HepG2 (cell line): ENCODE measurements around the gene MPV17L2. TPM values are rescaled to one million over a fixed set of nuclear protein-coding genes. Genes with fewer than 3 reads are reported as not detected.
A peak's percentile ranks its signal among the peaks of the same experiment; 100 is the strongest.

ENCODE experiments used
- BCL6 ChIP-seq: IDR thresholded peaks from 2 replicates; pipeline ENCODE4 v1.6.1; 2016; ENCODE audit warnings: missing genetic modification reagents, missing compliant biosample characterization
- BORCS8-MEF2B ChIP-seq: sonication (generic); formaldehyde crosslinking; IDR thresholded peaks from 2 replicates; pipeline ENCODE4 v1.8.0; 2022; ENCODE audit warnings: mild to moderate bottlenecking, missing genetic modification reagents
- FOSL2 ChIP-seq: sonication (generic); formaldehyde crosslinking; IDR thresholded peaks from 2 replicates; pipeline ENCODE4 v1.4.0; 2020; ENCODE audit warnings: missing genetic modification reagents
- FOXK1 ChIP-seq: sonication (generic); formaldehyde crosslinking; IDR thresholded peaks from 2 replicates; pipeline ENCODE4 v1.4.0; 2020; ENCODE audit warnings: low read depth, missing genetic modification reagents, borderline replicate concordance
- MLLT10 ChIP-seq: sonication (generic); formaldehyde crosslinking; IDR thresholded peaks from 2 replicates; pipeline ENCODE4 v1.4.0; 2020; ENCODE audit warnings: missing genetic modification reagents
- NFIB ChIP-seq: sonication (generic); formaldehyde crosslinking; IDR thresholded peaks from 2 replicates; pipeline ENCODE4 v1.9.0; 2021; ENCODE audit warnings: missing genetic modification reagents, mild to moderate bottlenecking, borderline replicate concordance
- PAX8 ChIP-seq: sonication (generic); formaldehyde crosslinking; IDR thresholded peaks from 2 replicates; pipeline ENCODE4 v1.8.0; 2022; ENCODE audit warnings: mild to moderate bottlenecking, missing genetic modification reagents, borderline replicate concordance
- SIX4 ChIP-seq: sonication (generic); formaldehyde crosslinking; IDR thresholded peaks from 2 replicates; pipeline ENCODE4 v1.4.0; 2020; ENCODE audit warnings: missing genetic modification reagents
- SMAD9 ChIP-seq: sonication (generic); formaldehyde crosslinking; IDR thresholded peaks from 2 replicates; pipeline ENCODE4 v1.5.1; 2020; ENCODE audit warnings: mild to moderate bottlenecking, missing genetic modification reagents
- SP140L ChIP-seq: sonication (generic); formaldehyde crosslinking; IDR thresholded peaks from 2 replicates; pipeline ENCODE4 v1.4.0; 2020; ENCODE audit warnings: missing genetic modification reagents, borderline replicate concordance
- TEAD2 ChIP-seq: sonication (generic); formaldehyde crosslinking; IDR thresholded peaks from 2 replicates; pipeline ENCODE4 v1.9.0; 2021; ENCODE audit warnings: missing genetic modification reagents
- WIZ ChIP-seq: sonication (generic); formaldehyde crosslinking; IDR thresholded peaks from 2 replicates; pipeline ENCODE4 v1.5.1; 2020; ENCODE audit warnings: mild to moderate bottlenecking, missing genetic modification reagents
- ZFP36L1 ChIP-seq: sonication (generic); formaldehyde crosslinking; IDR thresholded peaks from 2 replicates; pipeline ENCODE4 v1.8.0; 2022; ENCODE audit warnings: mild to moderate bottlenecking, missing genetic modification reagents, moderate library complexity
- ZFP62 ChIP-seq: sonication (generic); formaldehyde crosslinking; IDR thresholded peaks from 2 replicates; pipeline ENCODE4 v1.4.0; 2020; ENCODE audit warnings: missing genetic modification reagents
- ZNF10 ChIP-seq: sonication (generic); formaldehyde crosslinking; IDR thresholded peaks from 2 replicates; pipeline ENCODE4 v1.4.0; 2020; ENCODE audit warnings: mild to moderate bottlenecking, low read depth, missing genetic modification reagents, borderline replicate concordance
- ZNF225 ChIP-seq: sonication (generic); formaldehyde crosslinking; IDR thresholded peaks from 2 replicates; pipeline ENCODE4 v1.4.0; 2020; ENCODE audit warnings: mild to moderate bottlenecking, missing genetic modification reagents
- ZNF33B ChIP-seq: sonication (generic); formaldehyde crosslinking; IDR thresholded peaks from 2 replicates; pipeline ENCODE4 v1.5.1; 2020; ENCODE audit warnings: mild to moderate bottlenecking, missing genetic modification reagents
- ZNF383 ChIP-seq: sonication (generic); formaldehyde crosslinking; IDR thresholded peaks from 2 replicates; pipeline ENCODE4 v1.4.0; 2020; ENCODE audit warnings: missing genetic modification reagents, mild to moderate bottlenecking, borderline replicate concordance
- ZNF549 ChIP-seq: sonication (generic); formaldehyde crosslinking; IDR thresholded peaks from 2 replicates; pipeline ENCODE4 v1.5.0; 2020; ENCODE audit warnings: missing genetic modification reagents
- ZNF850 ChIP-seq: sonication (generic); formaldehyde crosslinking; conservative IDR thresholded peaks from 2 replicates; pipeline ENCODE4 v1.9.0; 2021; ENCODE audit warnings: mild to moderate bottlenecking, missing genetic modification reagents
- ZNF891 ChIP-seq: sonication (generic); formaldehyde crosslinking; IDR thresholded peaks from 2 replicates; pipeline ENCODE4 v1.5.0; 2020; ENCODE audit warnings: mild to moderate bottlenecking, missing genetic modification reagents
- ZSCAN9 ChIP-seq: IDR thresholded peaks from 2 replicates; pipeline ENCODE4 v1.6.1; 2016; ENCODE audit warnings: borderline replicate concordance
- polyA plus RNA-seq, 8 experiments: library from polyadenylated mRNA; depleted of rRNA in 3 of 8; stranded (reverse) in 7 of 8; unstranded in 1 of 8; fragments of >200 nt; fragmentation: Illumina TruSeq in 4 of 8; extraction: Trizol in 4 of 8; gene quantifications; 2 replicates each; pipeline versions ENCODE4 v1.2.1 to v1.2.3, GENCODE V29; 2011 to 2016; ENCODE audit warnings: low read depth in 4 of 8, missing spikeins in 1 of 8, mixed read lengths in 1 of 8; ENCODE audit not compliant: insufficient read depth in 1 of 8
- total RNA-seq, 5 experiments: library from RNA; depleted of rRNA; stranded (reverse); fragments of >200 nt; fragmentation: Illumina TruSeq; extraction: Trizol; gene quantifications; 2 replicates each; pipeline ENCODE4 v1.2.3, GENCODE V29; 2016; ENCODE audit warnings: low read depth in 1 of 5
- TF ChIP-seq, protein P1 (sequence below): sonication (generic); formaldehyde crosslinking; IDR thresholded peaks from 2 replicates; pipeline ENCODE4 v1.5.0; 2020; ENCODE audit warnings: mild to moderate bottlenecking, missing genetic modification reagents
- TF ChIP-seq, protein P2 (sequence below): sonication (generic); formaldehyde crosslinking; conservative IDR thresholded peaks from 2 replicates; pipeline ENCODE4 v1.8.0; 2022; ENCODE audit warnings: low read depth, missing genetic modification reagents
- TF ChIP-seq, protein P3 (sequence below): sonication (generic); formaldehyde crosslinking; IDR thresholded peaks from 2 replicates; pipeline ENCODE4 v1.5.1; 2020; ENCODE audit warnings: mild to moderate bottlenecking, missing genetic modification reagents, borderline replicate concordance
- TF ChIP-seq, protein P4 (sequence below): sonication (generic); formaldehyde crosslinking; IDR thresholded peaks from 2 replicates; pipeline ENCODE4 v1.4.0; 2020; ENCODE audit warnings: mild to moderate bottlenecking, missing genetic modification reagents

The MPV17L2 gene
- total and polyA plus RNA-seq, 2 of the 13 experiments (the other 11 are each of a cell fraction or from before 2014, with no cell fraction given): 13.6 to 16.7 TPM

DNA sequence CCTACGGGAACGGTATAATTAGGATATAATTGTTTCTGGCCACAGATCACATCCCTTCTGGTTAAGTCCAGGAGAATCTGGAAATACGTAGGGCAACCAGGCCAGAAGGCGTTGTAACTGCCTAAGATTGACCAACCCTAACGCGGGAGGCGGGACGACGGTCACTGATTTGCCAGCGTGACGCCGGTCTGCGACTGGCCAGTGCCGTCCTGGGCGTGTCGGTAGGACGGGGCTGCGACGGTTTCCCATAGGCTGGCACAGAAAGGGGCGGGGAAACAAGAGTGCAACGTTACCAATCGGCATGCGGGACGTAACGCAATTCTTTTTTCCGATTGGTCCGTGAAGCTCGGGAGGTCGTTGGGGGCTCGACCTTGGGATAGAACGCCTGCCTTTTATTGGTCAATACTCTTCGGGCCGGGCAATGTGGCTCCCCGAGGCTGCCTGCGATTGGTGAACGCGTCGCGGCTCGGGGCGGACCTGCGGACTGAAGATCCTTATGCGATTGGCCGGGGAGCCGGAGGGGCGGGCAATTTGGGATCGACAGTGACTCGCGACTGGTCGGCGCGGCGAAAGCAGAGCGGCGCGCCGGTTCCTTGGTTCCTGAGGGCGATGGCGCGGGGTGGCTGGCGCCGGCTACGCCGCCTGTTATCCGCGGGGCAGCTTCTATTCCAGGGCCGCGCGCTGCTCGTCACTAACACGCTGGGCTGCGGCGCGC lies at the start of gene MPV17L2 (continued):
- TF ChIP-seq, protein P1, sequence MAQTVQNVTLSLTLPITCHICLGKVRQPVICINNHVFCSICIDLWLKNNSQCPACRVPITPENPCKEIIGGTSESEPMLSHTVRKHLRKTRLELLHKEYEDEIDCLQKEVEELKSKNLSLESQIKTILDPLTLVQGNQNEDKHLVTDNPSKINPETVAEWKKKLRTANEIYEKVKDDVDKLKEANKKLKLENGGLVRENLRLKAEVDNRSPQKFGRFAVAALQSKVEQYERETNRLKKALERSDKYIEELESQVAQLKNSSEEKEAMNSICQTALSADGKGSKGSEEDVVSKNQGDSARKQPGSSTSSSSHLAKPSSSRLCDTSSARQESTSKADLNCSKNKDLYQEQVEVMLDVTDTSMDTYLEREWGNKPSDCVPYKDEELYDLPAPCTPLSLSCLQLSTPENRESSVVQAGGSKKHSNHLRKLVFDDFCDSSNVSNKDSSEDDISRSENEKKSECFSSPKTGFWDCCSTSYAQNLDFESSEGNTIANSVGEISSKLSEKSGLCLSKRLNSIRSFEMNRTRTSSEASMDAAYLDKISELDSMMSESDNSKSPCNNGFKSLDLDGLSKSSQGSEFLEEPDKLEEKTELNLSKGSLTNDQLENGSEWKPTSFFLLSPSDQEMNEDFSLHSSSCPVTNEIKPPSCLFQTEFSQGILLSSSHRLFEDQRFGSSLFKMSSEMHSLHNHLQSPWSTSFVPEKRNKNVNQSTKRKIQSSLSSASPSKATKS: no peak
- TF ChIP-seq SP140L (CRISPR knock-in tag): no peak
- no peak for TF ChIP-seq NFIB (CRISPR knock-in tag)
- no peak for TF ChIP-seq MLLT10
- TF ChIP-seq, protein P2, sequence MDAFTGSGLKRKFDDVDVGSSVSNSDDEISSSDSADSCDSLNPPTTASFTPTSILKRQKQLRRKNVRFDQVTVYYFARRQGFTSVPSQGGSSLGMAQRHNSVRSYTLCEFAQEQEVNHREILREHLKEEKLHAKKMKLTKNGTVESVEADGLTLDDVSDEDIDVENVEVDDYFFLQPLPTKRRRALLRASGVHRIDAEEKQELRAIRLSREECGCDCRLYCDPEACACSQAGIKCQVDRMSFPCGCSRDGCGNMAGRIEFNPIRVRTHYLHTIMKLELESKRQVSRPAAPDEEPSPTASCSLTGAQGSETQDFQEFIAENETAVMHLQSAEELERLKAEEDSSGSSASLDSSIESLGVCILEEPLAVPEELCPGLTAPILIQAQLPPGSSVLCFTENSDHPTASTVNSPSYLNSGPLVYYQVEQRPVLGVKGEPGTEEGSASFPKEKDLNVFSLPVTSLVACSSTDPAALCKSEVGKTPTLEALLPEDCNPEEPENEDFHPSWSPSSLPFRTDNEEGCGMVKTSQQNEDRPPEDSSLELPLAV (CRISPR knock-in tag): no peak
- no peak for TF ChIP-seq ZNF33B
- peak; percentile 65; the same call in 1 of the 2 replicates for TF ChIP-seq ZFP36L1 (CRISPR knock-in tag)
- no peak for TF ChIP-seq BCL6 (CRISPR knock-in tag)
- peak; percentile 59 for TF ChIP-seq FOXK1 (CRISPR knock-in tag)
- TF ChIP-seq ZFP62 (CRISPR knock-in tag): no peak
- TF ChIP-seq ZNF10 (CRISPR knock-in tag): no peak
- TF ChIP-seq, protein P3, sequence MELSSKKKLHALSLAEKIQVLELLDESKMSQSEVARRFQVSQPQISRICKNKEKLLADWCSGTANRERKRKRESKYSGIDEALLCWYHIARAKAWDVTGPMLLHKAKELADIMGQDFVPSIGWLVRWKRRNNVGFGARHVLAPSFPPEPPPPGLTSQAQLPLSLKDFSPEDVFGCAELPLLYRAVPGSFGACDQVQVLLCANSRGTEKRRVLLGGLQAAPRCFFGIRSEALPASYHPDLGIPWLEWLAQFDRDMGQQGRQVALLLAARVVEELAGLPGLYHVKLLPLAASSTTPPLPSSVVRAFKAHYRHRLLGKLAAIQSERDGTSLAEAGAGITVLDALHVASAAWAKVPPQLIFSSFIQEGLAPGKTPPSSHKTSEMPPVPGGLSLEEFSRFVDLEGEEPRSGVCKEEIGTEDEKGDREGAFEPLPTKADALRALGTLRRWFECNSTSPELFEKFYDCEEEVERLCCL (CRISPR knock-in tag): no peak
- TF ChIP-seq SMAD9 (CRISPR knock-in tag): no peak
- TF ChIP-seq, protein P4, sequence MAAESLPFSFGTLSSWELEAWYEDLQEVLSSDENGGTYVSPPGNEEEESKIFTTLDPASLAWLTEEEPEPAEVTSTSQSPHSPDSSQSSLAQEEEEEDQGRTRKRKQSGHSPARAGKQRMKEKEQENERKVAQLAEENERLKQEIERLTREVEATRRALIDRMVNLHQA (CRISPR knock-in tag): no peak
- peak; percentile 37; the same call in 1 of the 2 replicates for TF ChIP-seq BORCS8-MEF2B
- TF ChIP-seq WIZ: no peak
- no peak for TF ChIP-seq PAX8 (CRISPR knock-in tag)
- TF ChIP-seq ZSCAN9 (CRISPR knock-in tag): no peak; the same call in 1 of the 2 replicates
- no peak for TF ChIP-seq SIX4 (CRISPR knock-in tag)
- no peak for TF ChIP-seq ZNF850 (CRISPR knock-in tag)
- no peak for TF ChIP-seq ZNF225
- TF ChIP-seq FOSL2 (CRISPR knock-in tag): no peak
- TF ChIP-seq ZNF549 (CRISPR knock-in tag): no peak
- peak; percentile 52; the same call in 1 of the 2 replicates for TF ChIP-seq ZNF891 (CRISPR knock-in tag)
- TF ChIP-seq TEAD2 (CRISPR knock-in tag): no peak
- no peak for TF ChIP-seq ZNF383 (CRISPR knock-in tag)
